HCT116 (cell line): Measurements from ENCODE around the gene KCNH5. TPM values are rescaled to one million over a fixed set of nuclear protein-coding genes. Genes with fewer than 3 reads are reported as not detected.

Source experiments
- ATAC-seq: fragments of 200-7000 bp; cut with Tn5 transposase; 2 replicates; pipeline ENCODE4 v1.9.1; 2020; ENCODE audit warnings: mild to moderate bottlenecking, moderate library complexity
- BruUV-seq: library from RNA; stranded (reverse); fragments of 400-500 nt; replicated peaks from 2 replicates; lab custom pipeline; 2021; lab: Mats Ljungman, UMichigan
- CTCF ChIA-PET: fragments of 300-600 bp; sonication (Branson Sonifier 250); formaldehyde crosslinking; loops from one replicate; lab custom pipeline; 2021; ENCODE audit warnings: antibody characterized with exemption; lab: Charles Lee
- POLR2A ChIA-PET: fragments of 300-600, 350-600 bp; sonication (Branson Sonifier 250); formaldehyde crosslinking; loops from one replicate; lab custom pipeline; 2021; ENCODE audit warnings: antibody characterized with exemption; lab: Charles Lee
- RAD21 ChIA-PET, 2 experiments: fragments of 300-600 bp; sonication (Branson Sonifier 250); formaldehyde crosslinking; loops; one replicate each; lab custom pipeline; 2023; ENCODE audit warnings: low total read pairs in 2 of 2; ENCODE audit not compliant: uncharacterized antibody in 2 of 2, unreplicated experiment in 2 of 2, low non-redundant PET in 1 of 2; lab: Charles Lee
- DNase-seq: peaks from one replicate; pipeline ENCODE4 v3.0.0-alpha.2; 2010; ENCODE audit warnings: low read depth, low spot score
- H2AFZ ChIP-seq: fragments of 200-600 bp; shearing (Covaris generic), sonication (generic); 2 replicates; pipeline ENCODE4 v1.6.1; 2017; ENCODE audit warnings: low read depth, mixed run types, mixed read lengths, antibody characterized with exemption, low read length; ENCODE audit not compliant: poor library complexity, severe bottlenecking
- H3K27ac ChIP-seq: 2 replicates; pipeline ENCODE4 v1.5.1; 2012; ENCODE audit warnings: low read depth, low read length
- H3K27me3 ChIP-seq: fragments of 200-600 bp; sonication (generic); 2 replicates; pipeline ENCODE4 v1.6.1; 2016; ENCODE audit warnings: mixed run types, low read length, mixed read lengths; ENCODE audit not compliant: insufficient read depth
- H3K36me3 ChIP-seq, 2 experiments: fragments of 200-500 bp in 1 of 2; fragments of 200-600 bp in 1 of 2; sonication (Bioruptor generic) in 1 of 2; sonication (generic) in 1 of 2; 2 replicates each; pipeline versions ENCODE4 v1.5.1 to v1.6.1; 2014 to 2016; ENCODE audit warnings: low read length in 2 of 2, inconsistent platforms in 1 of 2, mixed read lengths in 1 of 2, mixed run types in 1 of 2; ENCODE audit not compliant: insufficient read depth in 2 of 2, control insufficient read depth in 1 of 2
- H3K4me1 ChIP-seq, 2 experiments: fragments of 200-600 bp in 1 of 2; sonication (generic) in 1 of 2; 2 replicates each; pipeline versions ENCODE4 v1.5.1 to v1.6.1; 2012 to 2017; ENCODE audit warnings: low read length in 2 of 2, inconsistent platforms in 1 of 2, mild to moderate bottlenecking in 1 of 2, mixed read lengths in 1 of 2, mixed run types in 1 of 2, moderate library complexity in 1 of 2; ENCODE audit not compliant: insufficient read depth in 2 of 2, control insufficient read depth in 1 of 2
- H3K4me2 ChIP-seq: fragments of 200-600 bp; sonication (generic); 2 replicates; pipeline ENCODE4 v1.6.1; 2017; ENCODE audit warnings: mixed run types, low read length, mixed read lengths
- H3K4me3 ChIP-seq, 2 experiments: fragments of 200-600 bp in 1 of 2; sonication (generic) in 1 of 2; replicated peaks in 1 of 2; 2 replicates each; pipeline ENCODE4 v1.5.1; 2011 to 2016; ENCODE audit warnings: low read length in 2 of 2, control low read depth in 1 of 2, low read depth in 1 of 2, mild to moderate bottlenecking in 1 of 2, mixed read lengths in 1 of 2, mixed run types in 1 of 2
- H3K79me2 ChIP-seq: fragments of 200-600 bp; sonication (generic); 2 replicates; pipeline ENCODE4 v1.6.1; 2017; ENCODE audit warnings: mild to moderate bottlenecking, mixed run types, low read length, moderate library complexity, mixed read lengths; ENCODE audit not compliant: insufficient read depth
- H3K9ac ChIP-seq: fragments of 200-600 bp; sonication (generic); 2 replicates; pipeline ENCODE4 v1.6.1; 2016; ENCODE audit warnings: low read length, mixed read lengths
- H3K9me2 ChIP-seq: fragments of 200-600 bp; sonication (generic), shearing (Covaris generic); 2 replicates; pipeline ENCODE4 v1.6.1; 2017; ENCODE audit warnings: mixed run types, mild to moderate bottlenecking, moderate library complexity; ENCODE audit not compliant: insufficient read depth
- H3K9me3 ChIP-seq, 2 experiments: fragments of 200-500 bp in 1 of 2; fragments of 200-600 bp in 1 of 2; sonication (Bioruptor generic) in 1 of 2; sonication (generic) in 1 of 2; 2 replicates each; pipeline ENCODE4 v1.6.1; 2014 to 2017; ENCODE audit warnings: low read length in 2 of 2, mixed read lengths in 2 of 2, inconsistent platforms in 1 of 2, low read depth in 1 of 2, mild to moderate bottlenecking in 1 of 2, mixed run types in 1 of 2, moderate library complexity in 1 of 2; ENCODE audit not compliant: control insufficient read depth in 1 of 2, insufficient read depth in 1 of 2
- H4K20me1 ChIP-seq: fragments of 200-600 bp; sonication (generic), shearing (Covaris generic); 2 replicates; pipeline ENCODE4 v1.6.1; 2017; ENCODE audit warnings: mixed run types, mild to moderate bottlenecking, moderate library complexity; ENCODE audit not compliant: insufficient read depth
- CEBPB ChIP-seq: IDR thresholded peaks from 2 replicates; pipeline ENCODE4 v1.6.1; 2012; ENCODE audit warnings: low read depth
- EGR1 ChIP-seq: IDR thresholded peaks from 2 replicates; pipeline ENCODE4 v1.6.1; 2012; ENCODE audit warnings: low read depth
- ELF1 ChIP-seq: IDR thresholded peaks from 2 replicates; pipeline ENCODE4 v1.6.1; 2012; ENCODE audit warnings: low read depth, borderline replicate concordance
- EZH2 ChIP-seq: fragments of 200-600 bp; sonication (generic); IDR thresholded peaks from 2 replicates; pipeline ENCODE4 v1.6.1; 2017; ENCODE audit warnings: antibody characterized with exemption, mixed run types
- EZH2phosphoT487 ChIP-seq: fragments of 200-600 bp; IDR thresholded peaks from 2 replicates; pipeline ENCODE4 v1.6.1; 2018; ENCODE audit warnings: antibody characterized with exemption, borderline replicate concordance
- FOSL1 ChIP-seq: IDR thresholded peaks from 2 replicates; pipeline ENCODE4 v1.6.1; 2012; ENCODE audit warnings: low read depth
- JUND ChIP-seq: IDR thresholded peaks from 2 replicates; pipeline ENCODE4 v1.6.1; 2012
- POLR2A ChIP-seq: IDR thresholded peaks from 2 replicates; pipeline ENCODE4 v1.7.0; 2011; ENCODE audit warnings: borderline replicate concordance; ENCODE audit not compliant: insufficient read depth, insufficient read length; ENCODE audit errors: extremely low read depth
- POLR2AphosphoS5 ChIP-seq: IDR thresholded peaks from 2 replicates; pipeline ENCODE4 v1.6.1; 2011; ENCODE audit warnings: mild to moderate bottlenecking, low read depth, low read length, moderate library complexity
- RAD21 ChIP-seq: IDR thresholded peaks from 2 replicates; pipeline ENCODE4 v1.6.1; 2012; ENCODE audit warnings: low read depth, mild to moderate bottlenecking
- REST ChIP-seq: IDR thresholded peaks from 2 replicates; pipeline ENCODE4 v1.6.1; 2012; ENCODE audit warnings: low read depth
- SP1 ChIP-seq: IDR thresholded peaks from 2 replicates; pipeline ENCODE4 v1.6.1; 2012; ENCODE audit warnings: low read depth
- SRF ChIP-seq: IDR thresholded peaks from 2 replicates; pipeline ENCODE4 v1.6.1; 2012; ENCODE audit warnings: low read depth
- TCF7L2 ChIP-seq: IDR thresholded peaks from 2 replicates; pipeline ENCODE4 v1.7.0; 2011; ENCODE audit warnings: borderline replicate concordance, inconsistent platforms; ENCODE audit not compliant: insufficient read depth, insufficient read length; ENCODE audit errors: extremely low read depth
- YY1 ChIP-seq: IDR thresholded peaks from 2 replicates; pipeline ENCODE4 v1.6.1; 2011; ENCODE audit warnings: low read length, low read depth, moderate library complexity, mild to moderate bottlenecking; ENCODE audit not compliant: insufficient replicate concordance; ENCODE audit errors: extremely low read depth
- ZBTB33 ChIP-seq: IDR thresholded peaks from 2 replicates; pipeline ENCODE4 v1.6.1; 2011; ENCODE audit warnings: mild to moderate bottlenecking, low read length, moderate library complexity; ENCODE audit not compliant: insufficient replicate concordance; ENCODE audit errors: extremely low read depth
- ZFX ChIP-seq: fragments of 450-650 bp; IDR thresholded peaks from 2 replicates; pipeline ENCODE4 v1.6.1; 2017
- ZNF274 ChIP-seq: fragments of 200-500 bp; sonication (Bioruptor generic); IDR thresholded peaks from 2 replicates; pipeline ENCODE4 v1.6.1; 2014; ENCODE audit warnings: mild to moderate bottlenecking, low read depth, low read length, inconsistent platforms
- intact Hi-C: fragments of 100-400 bp; cut with micrococcal nuclease; formaldehyde crosslinking; loops from 2 replicates; pipeline ENCODE4 v1.10.0; 2022
- total RNA-seq: library from RNA; stranded (reverse); gene quantifications from one replicate; pipeline ENCODE4 v1.2.1, GENCODE V29; 2021; ENCODE audit not compliant: unreplicated experiment
- TF ChIP-seq, protein P1 (sequence below): IDR thresholded peaks from 2 replicates; pipeline ENCODE4 v1.6.1; 2012

The KCNH5 gene
- total RNA-seq, 1 experiment from 2014 or later, result not detected

DNA sequence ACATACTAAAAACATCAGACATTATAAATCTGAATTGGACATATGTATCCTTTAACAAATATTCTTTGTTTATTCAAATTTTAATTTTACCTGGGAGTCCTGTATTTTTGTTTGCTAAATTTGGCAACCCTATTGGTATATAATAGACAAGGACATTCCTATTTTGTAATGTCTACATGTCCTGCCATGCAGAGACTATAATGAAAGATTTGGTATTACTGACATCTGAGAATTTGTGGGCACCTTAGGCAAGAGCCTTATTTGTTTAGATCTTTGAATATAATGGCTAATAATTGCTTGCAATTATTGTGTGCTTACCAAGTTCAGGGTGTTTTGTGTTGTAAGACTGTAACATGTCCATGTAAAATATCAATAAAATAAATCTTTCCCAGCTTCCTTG lies 334.4 kb downstream of the KCNH5 start:
- H3K27ac ChIP-seq, result no peak overlapping the region
- no peak for ATAC-seq
- RAD21 ChIA-PET, result no interaction called here

DNA sequence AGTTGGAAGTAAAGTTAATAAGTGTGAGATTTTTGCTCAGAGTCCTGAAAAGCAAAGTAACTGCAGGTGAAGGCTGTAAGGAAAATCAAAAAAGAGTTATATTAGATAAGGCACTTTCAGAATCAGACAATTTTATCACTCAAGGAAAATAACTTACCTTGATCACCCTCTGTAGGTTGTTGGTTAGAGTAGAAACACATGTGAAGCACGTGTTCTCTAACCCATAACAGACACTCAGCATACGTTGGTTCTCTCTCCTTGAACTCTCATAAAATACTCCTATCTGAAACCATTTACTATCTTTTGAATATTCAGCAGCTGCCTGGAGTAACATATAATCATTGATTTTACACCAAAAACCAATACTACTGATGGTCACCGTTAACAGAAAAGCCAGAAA lies 335.5 kb downstream of the KCNH5 start:
- no peak overlapping the region for H3K27ac ChIP-seq
- H3K27me3 ChIP-seq, result no peaks in the 10 kb centered on the region
- no peak for DNase-seq
- no peak for TF ChIP-seq EGR1
- TF ChIP-seq REST, result no peak
- no peak for TF ChIP-seq ZNF274
- no peak for TF ChIP-seq ZFX
- no peak for TF ChIP-seq JUND
- TF ChIP-seq YY1, result no peak
- no peak for TF ChIP-seq CEBPB
- TF ChIP-seq, protein P1, sequence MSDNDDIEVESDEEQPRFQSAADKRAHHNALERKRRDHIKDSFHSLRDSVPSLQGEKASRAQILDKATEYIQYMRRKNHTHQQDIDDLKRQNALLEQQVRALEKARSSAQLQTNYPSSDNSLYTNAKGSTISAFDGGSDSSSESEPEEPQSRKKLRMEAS, result no peak
- TF ChIP-seq ZBTB33, result no peak
- TF ChIP-seq, all 23 proteins: peak for 0
- no peak overlapping the region for H3K9ac ChIP-seq
- no peak overlapping the region for H3K4me3 ChIP-seq
- no peaks in the 10 kb centered on the region for H3K79me2 ChIP-seq
- BruUV-seq, result no TSS peak
- no peaks in the 10 kb centered on the region for H3K4me1 ChIP-seq
- intact Hi-C loops, result no loop called here
- H4K20me1 ChIP-seq, result no peaks in the 10 kb centered on the region
- H3K36me3 ChIP-seq, result no peaks in the 10 kb centered on the region
- CTCF ChIA-PET, result no interaction called here
- H3K9me2 ChIP-seq, result no peaks in the 10 kb centered on the region
- RAD21 ChIA-PET, result no interaction called here
- no peak overlapping the region for H2AFZ ChIP-seq
- POLR2A ChIA-PET, result no interaction called here
- H3K9me3 ChIP-seq, result peaks cover 3 to 11% of the 10 kb centered on the region in 2 experiments; a peak in 2 of 4 replicates
- no peak overlapping the region for H3K4me2 ChIP-seq
- no peak for ATAC-seq

More for the DNA sequence above, 334.4 kb downstream of the KCNH5 start:
- no peak for TF ChIP-seq JUND
- no peak for TF ChIP-seq ELF1
- TF ChIP-seq, protein P1, result no peak
- TF ChIP-seq POLR2A, result no peak
- TF ChIP-seq CEBPB, result no peak
- no peak for TF ChIP-seq TCF7L2
- no peak for TF ChIP-seq YY1
- TF ChIP-seq SP1, result no peak
- TF ChIP-seq FOSL1, result no peak
- TF ChIP-seq RAD21, result no peak
- TF ChIP-seq POLR2AphosphoS5, result no peak
- no peak for TF ChIP-seq EGR1
- TF ChIP-seq ZFX, result no peak
- no peak for TF ChIP-seq EZH2phosphoT487
- TF ChIP-seq ZNF274, result no peak
- no peak for TF ChIP-seq SRF
- TF ChIP-seq EZH2, result no peak
- Histone ChIP-seq H3K36me3 (no peaks in the 10 kb centered on the region), H4K20me1 (no peaks in the 10 kb centered on the region), H3K4me1 (no peaks in the 10 kb centered on the region), H3K9me2 (no peaks in the 10 kb centered on the region), H3K9me3 (peaks cover 3% of the 10 kb centered on the region in 2 experiments; a peak in 2 of 4 replicates), H2AFZ (no peak overlapping the region), H3K27me3 (no peaks in the 10 kb centered on the region), H3K4me3 (no peak overlapping the region), H3K79me2 (no peaks in the 10 kb centered on the region), H3K4me2 (no peak overlapping the region), H3K9ac (no peak overlapping the region)
- ChIA-PET POLR2A (no interaction called here), CTCF (no interaction called here)
- BruUV-seq, result no TSS peak
- intact Hi-C loops, result no loop called here
- no peak for DNase-seq
